GM10847 (cell line): ENCODE measurements around the gene ZNF436.

ENCODE experiments used
- POLR2A ChIP-seq: IDR thresholded peaks from 2 replicates; pipeline ENCODE4 v1.6.1; 2011; ENCODE audit not compliant: insufficient read length; ENCODE audit errors: extremely low read depth

The ZNF436 gene

GRCh38 chr1:23396380-23396779 lies 26.7 kb upstream of the ZNF436 start:
- no peak for TF ChIP-seq POLR2A

DNA sequence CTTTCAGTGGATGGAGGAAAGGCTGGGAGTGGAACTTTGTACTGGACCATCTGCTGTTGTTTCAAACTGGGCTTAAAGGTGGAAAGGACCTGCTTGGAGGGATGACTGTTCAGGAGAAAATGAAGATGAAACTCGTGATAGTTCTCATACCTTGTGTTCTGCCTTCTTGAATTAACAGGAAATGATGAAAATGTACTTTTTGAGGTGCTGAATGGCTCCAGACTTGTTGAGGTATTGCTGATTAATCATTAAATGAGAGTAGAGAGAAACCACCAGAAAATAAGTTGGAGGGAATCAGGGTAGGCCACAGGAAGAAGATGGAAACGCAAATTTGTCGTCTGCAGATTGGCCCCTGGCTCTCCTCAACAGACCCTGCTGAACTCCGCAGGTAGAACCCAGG lies 26.2 kb upstream of the ZNF436 start:
- TF ChIP-seq POLR2A, result no peak

- TF ChIP-seq POLR2A, result no peak
Measured at GRCh38 chr1:23395154-23395724, 25.6 kb upstream of the ZNF436 start.

- TF ChIP-seq POLR2A, result no peak
Measured at GRCh38 chr1:23394684-23395083, 25.0 kb upstream of the ZNF436 start.

DNA sequence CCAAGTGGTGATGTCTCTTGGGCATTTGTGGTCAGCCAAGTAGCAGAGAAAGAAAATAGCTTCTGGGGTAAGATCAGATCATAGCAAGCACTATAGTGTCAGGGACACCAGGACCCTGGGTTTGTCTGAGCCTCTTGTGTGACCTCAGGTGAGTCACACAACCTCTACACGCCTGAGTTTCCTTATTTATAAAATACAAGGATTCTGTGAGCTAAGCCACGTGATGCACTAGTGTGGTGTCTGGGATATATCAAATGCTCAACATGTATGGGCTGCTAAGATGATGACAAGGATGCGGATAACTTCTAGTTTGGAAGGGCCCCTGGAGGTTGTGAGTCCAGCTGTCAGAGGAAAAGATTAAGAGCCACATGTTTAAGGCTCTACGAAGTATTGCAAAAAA lies 24.5 kb upstream of the ZNF436 start:
- no peak for TF ChIP-seq POLR2A

DNA sequence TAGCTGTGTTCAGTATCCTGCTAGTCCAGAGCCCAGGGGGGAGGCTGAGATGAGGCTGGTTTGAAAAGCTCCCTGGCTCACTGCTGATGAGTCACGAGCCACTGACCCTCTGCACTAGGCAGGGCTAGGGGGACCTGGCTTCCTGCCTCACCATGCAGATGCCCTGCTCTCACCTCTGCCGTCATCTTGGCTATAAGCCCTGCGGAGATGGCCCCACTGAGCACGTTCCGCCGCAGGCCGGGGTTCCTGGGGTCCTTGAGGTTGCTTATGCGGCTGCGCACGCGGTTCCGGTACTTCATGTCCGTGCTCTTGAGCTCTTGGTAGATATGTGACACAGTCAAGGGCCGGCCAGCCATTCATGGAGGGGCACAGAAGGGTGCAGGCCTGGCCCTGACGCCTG lies 24.1 kb upstream of the ZNF436 start:
- TF ChIP-seq POLR2A, result no peak

GRCh38 chr1:23392125-23392855 lies 22.7 kb upstream of the ZNF436 start:
- TF ChIP-seq POLR2A, result no peak

DNA sequence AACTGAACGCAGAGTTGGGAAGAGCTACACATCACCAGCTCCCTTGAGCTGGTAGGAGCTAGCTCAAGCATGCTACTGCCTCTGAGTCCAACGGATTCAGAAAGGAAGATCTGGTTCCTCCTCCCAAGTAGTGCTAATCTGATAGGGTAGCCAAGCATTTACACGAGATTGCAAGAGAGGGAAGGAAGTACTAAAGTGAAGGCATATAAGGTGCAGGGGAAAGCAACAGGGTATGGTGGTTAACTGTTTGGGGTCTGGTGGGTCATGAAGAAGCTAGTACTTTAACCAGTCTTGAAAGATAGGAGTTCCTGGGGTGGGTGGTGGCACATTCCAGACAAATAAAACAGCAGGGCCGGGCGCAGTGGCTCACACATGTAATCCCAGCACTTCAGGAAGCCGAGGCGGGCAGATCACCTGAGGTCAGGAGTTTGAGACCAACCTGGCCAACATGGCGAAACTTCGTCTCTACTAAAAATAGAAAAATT lies 20.2 kb upstream of the ZNF436 start:
- no peak for TF ChIP-seq POLR2A

- TF ChIP-seq POLR2A, result no peak
Measured at GRCh38 chr1:23387494-23387893, 17.9 kb upstream of the ZNF436 start.

DNA sequence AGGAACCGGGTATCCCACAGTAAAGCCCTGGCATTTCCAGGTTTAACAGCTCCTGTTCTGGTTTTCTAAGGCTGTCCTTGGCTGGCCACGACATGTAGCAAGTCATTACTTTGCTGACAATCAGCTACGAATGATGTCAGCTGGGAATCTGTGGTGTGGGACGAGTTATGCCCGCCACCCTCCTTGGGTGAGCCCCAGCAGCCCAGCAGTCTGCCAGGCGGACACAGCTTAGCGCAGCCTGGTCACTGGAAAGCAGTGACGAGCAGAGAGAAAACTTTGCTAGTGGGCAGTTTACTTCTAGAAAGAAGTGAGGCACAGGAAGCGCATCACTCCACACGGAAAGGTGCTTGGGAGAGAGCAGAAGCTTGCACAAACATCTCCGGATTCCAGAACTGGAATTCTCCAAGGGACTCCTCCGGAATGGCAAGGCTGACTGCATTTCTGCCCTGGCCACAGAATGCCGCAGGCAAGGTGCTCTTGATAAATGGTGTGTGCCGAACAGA lies 15.5 kb upstream of the ZNF436 start:
- no peak for TF ChIP-seq POLR2A

DNA sequence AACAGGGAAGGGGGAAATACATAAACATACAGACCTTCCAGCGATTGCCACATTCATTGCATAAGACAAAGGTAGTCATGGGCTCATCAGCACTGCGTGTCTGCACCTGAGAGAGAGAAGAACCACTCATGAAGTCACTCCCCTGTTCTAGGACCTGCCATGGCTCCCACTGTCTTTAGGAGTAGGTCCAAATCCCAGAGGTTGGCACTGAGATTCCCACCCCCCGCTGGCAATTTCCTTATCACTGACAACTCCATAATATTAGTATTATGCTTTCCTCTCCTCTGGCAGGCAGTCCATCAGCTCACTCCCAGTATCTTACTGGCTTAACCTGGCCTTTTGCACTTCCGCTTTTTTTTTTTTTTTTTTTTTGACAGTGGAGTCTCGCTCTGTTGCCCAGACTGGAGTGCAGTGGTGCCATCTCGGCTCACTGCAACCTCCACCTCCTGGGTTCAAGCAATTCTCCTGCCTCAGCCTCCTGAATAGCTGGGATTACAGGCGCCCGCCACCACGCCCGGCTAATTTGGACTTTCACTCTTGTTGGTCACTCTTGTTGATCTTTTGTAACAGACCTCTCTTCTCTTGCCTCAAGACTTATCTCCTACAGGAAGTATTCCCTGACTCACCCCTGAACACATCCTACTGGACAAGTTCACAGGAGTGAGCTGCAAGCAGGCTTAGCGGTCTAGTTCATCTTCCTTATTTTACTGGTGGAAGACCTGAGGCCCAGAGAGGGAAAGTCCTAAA lies 14.8 kb upstream of the ZNF436 start:
- TF ChIP-seq POLR2A, result no peak

GRCh38 chr1:23383577-23384311 lies 14.1 kb upstream of the ZNF436 start:
- TF ChIP-seq POLR2A, result no peak

GRCh38 chr1:23381233-23381885 lies 11.7 kb upstream of the ZNF436 start:
- no peak for TF ChIP-seq POLR2A

DNA sequence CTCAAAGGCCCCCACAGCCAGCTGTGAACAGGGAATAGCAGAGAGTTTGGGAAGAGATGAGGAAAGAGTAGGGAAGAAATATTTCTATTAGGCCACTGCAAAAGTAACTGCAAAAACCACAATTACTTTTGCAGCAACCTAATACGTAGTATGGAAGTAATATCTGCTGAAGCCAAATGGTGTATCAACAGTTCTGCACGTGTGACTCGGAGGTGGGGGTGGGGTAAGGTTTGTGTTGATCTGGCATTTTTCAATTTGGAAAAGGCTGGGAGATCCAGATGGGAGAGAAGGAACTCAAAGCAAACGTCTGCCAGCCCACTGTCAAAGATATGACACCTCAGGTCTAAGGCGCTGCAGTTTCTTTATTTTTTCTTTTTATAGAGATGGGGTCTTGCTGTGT lies 11.1 kb upstream of the ZNF436 start:
- no peak for TF ChIP-seq POLR2A

- no peak for TF ChIP-seq POLR2A
Measured at GRCh38 chr1:23376890-23377811, 7.5 kb upstream of the ZNF436 start.
